Measurements from ENCODE around the gene CELA2B. TPM values are rescaled to one million over a fixed set of nuclear protein-coding genes. Genes with fewer than 3 reads are reported as not detected.

The CELA2B gene
- total RNA-seq, 1 donor from 2014 or later = not detected

GRCh38 chr1:15443281-15443680, 32.6 kb upstream of the CELA2B start:
- TF ChIP-seq CTCF (conservative IDR thresholded peaks at IDR 0.05) = no peak
- Mint-ChIP-seq H3K36me3 (ENCODE audit: low read depth) (no peaks in the 10 kb centered on the region), H3K27ac (ENCODE audit: unreplicated experiment) (no peak overlapping the region), H3K9me3 (no peaks in the 10 kb centered on the region), H3K4me1 (no peaks in the 10 kb centered on the region), H3K4me3 (no peak overlapping the region), H3K27me3 (ENCODE audit: low read depth) (no peaks in the 10 kb centered on the region)
- DNase-seq (ENCODE audit: low read depth, low spot score) = no peak

GRCh38 chr1:15444468-15445389, 31.2 kb upstream of the CELA2B start:
- Mint-ChIP-seq H3K4me1 (no peaks in the 10 kb centered on the region), H3K27ac (ENCODE audit: unreplicated experiment) (no peak overlapping the region), H3K9me3 (no peaks in the 10 kb centered on the region), H3K27me3 (ENCODE audit: low read depth) (no peaks in the 10 kb centered on the region), H3K4me3 (no peak overlapping the region), H3K36me3 (ENCODE audit: low read depth) (no peaks in the 10 kb centered on the region)
- DNase-seq (ENCODE audit: low read depth, low spot score) = no peak
- no peak for TF ChIP-seq CTCF (conservative IDR thresholded peaks at IDR 0.05)

DNA sequence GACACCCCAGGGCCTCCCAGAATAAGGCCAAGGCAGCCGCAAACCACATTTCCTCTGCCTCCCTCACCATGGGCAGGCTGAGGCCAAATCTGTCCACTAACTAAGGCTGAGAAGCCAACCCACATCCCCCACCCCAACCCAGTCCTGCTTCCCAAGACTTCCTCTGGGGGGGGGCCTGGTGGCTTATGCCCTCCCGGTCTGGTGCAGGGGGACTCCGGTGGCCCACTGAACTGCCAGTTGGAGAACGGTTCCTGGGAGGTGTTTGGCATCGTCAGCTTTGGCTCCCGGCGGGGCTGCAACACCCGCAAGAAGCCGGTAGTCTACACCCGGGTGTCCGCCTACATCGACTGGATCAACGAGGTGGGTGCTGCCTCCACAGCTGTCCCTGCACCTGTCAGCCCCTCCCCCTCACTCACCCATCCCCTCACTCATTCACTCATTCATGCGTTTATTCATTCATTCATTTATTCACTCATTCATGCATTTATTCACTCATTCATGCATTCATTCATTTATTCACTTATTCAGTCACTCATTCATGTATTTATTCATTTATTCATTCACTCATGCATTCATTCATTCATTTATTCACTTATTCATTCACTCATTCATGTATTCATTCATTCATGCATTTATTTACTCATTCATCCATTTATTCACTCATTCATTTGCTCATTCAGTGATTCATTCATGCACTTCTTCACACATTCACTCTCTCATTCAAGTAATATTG, 30.3 kb upstream of the CELA2B start:
- TF ChIP-seq CTCF (conservative IDR thresholded peaks at IDR 0.05) = no peak
- Mint-ChIP-seq H3K4me1 (no peaks in the 10 kb centered on the region), H3K4me3 (no peak overlapping the region), H3K27ac (ENCODE audit: unreplicated experiment) (no peak overlapping the region), H3K9me3 (no peaks in the 10 kb centered on the region), H3K27me3 (ENCODE audit: low read depth) (no peaks in the 10 kb centered on the region), H3K36me3 (ENCODE audit: low read depth) (no peaks in the 10 kb centered on the region)
- no peak for DNase-seq (ENCODE audit: low read depth, low spot score)

GRCh38 chr1:15446212-15446611, 29.7 kb upstream of the CELA2B start:
- TF ChIP-seq CTCF (conservative IDR thresholded peaks at IDR 0.05) = no peak
- Mint-ChIP-seq H3K36me3 (ENCODE audit: low read depth) (no peaks in the 10 kb centered on the region), H3K4me3 (no peak overlapping the region), H3K27ac (ENCODE audit: unreplicated experiment) (no peak overlapping the region), H3K9me3 (no peaks in the 10 kb centered on the region), H3K4me1 (no peaks in the 10 kb centered on the region), H3K27me3 (ENCODE audit: low read depth) (no peaks in the 10 kb centered on the region)
- DNase-seq (ENCODE audit: low read depth, low spot score) = no peak

GRCh38 chr1:15448877-15449462, 26.9 kb upstream of the CELA2B start:
- no peaks in the 10 kb centered on the region for H3K36me3 Mint-ChIP-seq (ENCODE audit: low read depth)
- TF ChIP-seq CTCF (conservative IDR thresholded peaks at IDR 0.05) = no peak
- no peaks in the 10 kb centered on the region for H3K9me3 Mint-ChIP-seq
- H3K27ac Mint-ChIP-seq (ENCODE audit: unreplicated experiment) = no peak overlapping the region
- no peak overlapping the region for H3K4me3 Mint-ChIP-seq
- H3K4me1 Mint-ChIP-seq = no peaks in the 10 kb centered on the region
- H3K27me3 Mint-ChIP-seq (ENCODE audit: low read depth) = no peaks in the 10 kb centered on the region
- no peak for DNase-seq (ENCODE audit: low read depth, low spot score)
